ENCODE results near the gene MMP23B. TPM values are rescaled to one million over a fixed set of nuclear protein-coding genes. Genes with fewer than 3 reads are reported as not detected.
"Not testable (repeated sequence)": the region's sequence is repeated elsewhere in the genome, so short reads cannot be mapped to it uniquely, and the experiment has no call there.

The MMP23B gene
- total and polyA plus RNA-seq, 10 of the 15 experiments (the other 5 are each of a cell fraction or from before 2014, with no cell fraction given): 0.25 to 0.76 (median 0.34) TPM; not detected in 4

GRCh38 chr1:1594602-1595260 lies 37.2 kb upstream of the MMP23B start (continued):
- no peak for TF ChIP-seq CUX1 (IDR thresholded peaks at IDR 0.05; ENCODE audit: insufficient replicate concordance, low read depth, low read length)
- no peak for TF ChIP-seq EGR1 (IDR thresholded peaks at IDR 0.05; ENCODE audit: borderline replicate concordance in 1 of 2, low read depth in 2 of 2, low read length in 2 of 2)
- TF ChIP-seq DPF2 (IDR thresholded peaks at IDR 0.05): no peak

- RAD21 ChIA-PET (ENCODE audit: unreplicated experiment); H4K20me1 ChIP-seq (ENCODE audit: control insufficient read depth, insufficient read depth); intact Hi-C loops (cut with micrococcal nuclease; ENCODE audit: unreplicated experiment); H3K36me3 ChIP-seq (ENCODE audit: control insufficient read depth in 2 of 2, insufficient read depth in 2 of 2, low read length in 1 of 2); H3K27me3 ChIP-seq (replicated peaks in 1 of 2; ENCODE audit: control insufficient read depth in 2 of 2, insufficient read depth in 2 of 2, low read length in 1 of 2); H3K79me2 ChIP-seq (ENCODE audit: control insufficient read depth, insufficient read depth, low read length); H3K4me3 ChIP-seq; H3K9me3 ChIP-seq (replicated peaks; ENCODE audit: control insufficient read depth, insufficient read depth, low read length); CTCF ChIA-PET; POLR2A ChIA-PET; in situ Hi-C loops (cut with MboI); H2AFZ ChIP-seq (ENCODE audit: control insufficient read depth, low read depth, low read length); FAIRE-seq; SMC1A ChIA-PET (ENCODE audit: uncharacterized antibody, unreplicated experiment); H3K4me2 ChIP-seq (ENCODE audit: control insufficient read depth, insufficient read depth); DNase-seq (ENCODE audit: low read depth, low spot score); H3K9ac ChIP-seq (ENCODE audit: control insufficient read depth, insufficient read depth, low read length); H3K27ac ChIP-seq (ENCODE audit: control insufficient read depth, insufficient read depth); ATAC-seq; BruUV-seq (replicated peaks): not testable (repeated sequence)
- H3K4me1 ChIP-seq (ENCODE audit: control insufficient read depth, insufficient read depth, low read length): peaks cover 13% of the 10 kb centered on the region
- WGBS (ENCODE audit: insufficient coverage, insufficient replicate concordance, low lambda C conversion rate, missing lambda C conversion rate): 31% methylated on average over 2 of the region's 2 CpGs
These were observed 36.6 kb upstream of the MMP23B start for GRCh38 chr1:1595341-1595740.

All from GM12878 (cell line).